Measurements from ENCODE around the gene TNK2.
"Not testable (repeated sequence)": the region's sequence is repeated elsewhere in the genome, so short reads cannot be mapped to it uniquely, and the experiment has no call there.

TNK2 gene

GRCh38 chr3:195916291-195916690 lies 7.9 kb upstream of the TNK2 start:
- DNase-seq, result no peak

GRCh38 chr3:195914648-195915473 lies 6.5 kb upstream of the TNK2 start:
- DNase-seq, result no peak

GRCh38 chr3:195914146-195914545 lies 5.8 kb upstream of the TNK2 start:
- DNase-seq, result not testable (repeated sequence)

GRCh38 chr3:195913382-195913781 lies 5.0 kb upstream of the TNK2 start:
- DNase-seq, result no peak

- DNase-seq, result no peak
These were observed 3.6 kb upstream of the TNK2 start for GRCh38 chr3:195911946-195912270.

- no peak for DNase-seq
These were observed 2.9 kb upstream of the TNK2 start for GRCh38 chr3:195911041-195911945.

GRCh38 chr3:195910499-195910845 lies 2.1 kb upstream of the TNK2 start:
- DNase-seq, result no peak

- DNase-seq, result peak; percentile 27
These were observed 1.5 kb upstream of the TNK2 start for GRCh38 chr3:195909644-195910498.

GRCh38 chr3:195908694-195909581 lies 587 bp upstream of the TNK2 start:
- DNase-seq, result no peak

GRCh38 chr3:195907684-195907933 lies 742 bp downstream of the TNK2 start:
- DNase-seq, result no peak

- peak; percentile 1 for DNase-seq
These were observed 1.3 kb downstream of the TNK2 start for GRCh38 chr3:195906865-195907683.

GRCh38 chr3:195905970-195906864 lies 2.1 kb downstream of the TNK2 start:
- DNase-seq, result peak; percentile 3

- DNase-seq, result no peak
These were observed 4.0 kb downstream of the TNK2 start for GRCh38 chr3:195904368-195904767.

GRCh38 chr3:195903950-195904290 lies 4.4 kb downstream of the TNK2 start:
- no peak for DNase-seq

- not testable (repeated sequence) for DNase-seq
These were observed 5.7 kb downstream of the TNK2 start for GRCh38 chr3:195902634-195903033.

- DNase-seq, result not testable (repeated sequence)
These were observed 6.3 kb downstream of the TNK2 start for GRCh38 chr3:195901836-195902585.

- DNase-seq, result no peak
These were observed 7.7 kb downstream of the TNK2 start for GRCh38 chr3:195900436-195901355.

- DNase-seq, result no peak
These were observed 8.5 kb downstream of the TNK2 start for GRCh38 chr3:195899701-195900435.
